Measurements from ENCODE around the gene KDM3A.
A peak's percentile ranks its signal among the peaks of the same experiment; 100 is the strongest.

KDM3A gene

GRCh38 chr2:86440631-86441391 lies at the start of gene KDM3A:
TSS of gene KDM3A (plus strand) at chr2:86441371. CDS start at chr2:86442048, 677 bp downstream.
- peak; percentile 97 for FAIRE-seq

GRCh38 chr2:86392873-86393518 lies 48.2 kb upstream of the KDM3A start:
- no peak for FAIRE-seq

- no peak for FAIRE-seq
Measured at GRCh38 chr2:86393521-86394491, 47.4 kb upstream of the KDM3A start.

GRCh38 chr2:86396291-86396785 lies 44.8 kb upstream of the KDM3A start:
- no peak for FAIRE-seq

- no peak for FAIRE-seq
Measured at GRCh38 chr2:86397986-86398385, 43.2 kb upstream of the KDM3A start.

- no peak for FAIRE-seq
Measured at GRCh38 chr2:86398500-86399474, 42.4 kb upstream of the KDM3A start.

- FAIRE-seq: no peak
Measured at GRCh38 chr2:86400321-86400720, 40.9 kb upstream of the KDM3A start.

GRCh38 chr2:86410581-86410980 lies 30.6 kb upstream of the KDM3A start:
- FAIRE-seq: no peak

- FAIRE-seq: no peak
Measured at GRCh38 chr2:86411396-86411795, 29.8 kb upstream of the KDM3A start.

GRCh38 chr2:86412007-86412406 lies 29.2 kb upstream of the KDM3A start:
- FAIRE-seq: no peak

- no peak for FAIRE-seq
Measured at GRCh38 chr2:86413296-86414094, 27.7 kb upstream of the KDM3A start.

- no peak for FAIRE-seq
Measured at GRCh38 chr2:86414996-86415395, 26.2 kb upstream of the KDM3A start.

GRCh38 chr2:86416146-86416545 lies 25.0 kb upstream of the KDM3A start:
- no peak for FAIRE-seq

- no peak for FAIRE-seq
Measured at GRCh38 chr2:86417961-86418360, 23.2 kb upstream of the KDM3A start.

GRCh38 chr2:86420913-86421312 lies 20.3 kb upstream of the KDM3A start:
- FAIRE-seq: no peak

- no peak for FAIRE-seq
Measured at GRCh38 chr2:86426271-86426670, 14.9 kb upstream of the KDM3A start.

- FAIRE-seq: no peak
Measured at GRCh38 chr2:86429335-86429734, 11.8 kb upstream of the KDM3A start.

GRCh38 chr2:86430368-86430767 lies 10.8 kb upstream of the KDM3A start:
- FAIRE-seq: no peak

- FAIRE-seq: no peak
Measured at GRCh38 chr2:86433137-86433536, 8.0 kb upstream of the KDM3A start.

GRCh38 chr2:86434290-86434689 lies 6.9 kb upstream of the KDM3A start:
- FAIRE-seq: no peak

- no peak for FAIRE-seq
Measured at GRCh38 chr2:86435531-86435930, 5.6 kb upstream of the KDM3A start.
